NB4 (cell line): ENCODE measurements around the gene TRIM38.

Experiments used
- POLR2A ChIP-seq: IDR thresholded peaks from 2 replicates; pipeline ENCODE4 v1.6.1; 2011; ENCODE audit warnings: mild to moderate bottlenecking; ENCODE audit not compliant: insufficient read length; ENCODE audit errors: extremely low read depth
- TF ChIP-seq, protein P1 (sequence below): IDR thresholded peaks from one replicate; pipeline ENCODE4 v1.5.1; 2012; ENCODE audit warnings: low read depth, low read length

DNA sequence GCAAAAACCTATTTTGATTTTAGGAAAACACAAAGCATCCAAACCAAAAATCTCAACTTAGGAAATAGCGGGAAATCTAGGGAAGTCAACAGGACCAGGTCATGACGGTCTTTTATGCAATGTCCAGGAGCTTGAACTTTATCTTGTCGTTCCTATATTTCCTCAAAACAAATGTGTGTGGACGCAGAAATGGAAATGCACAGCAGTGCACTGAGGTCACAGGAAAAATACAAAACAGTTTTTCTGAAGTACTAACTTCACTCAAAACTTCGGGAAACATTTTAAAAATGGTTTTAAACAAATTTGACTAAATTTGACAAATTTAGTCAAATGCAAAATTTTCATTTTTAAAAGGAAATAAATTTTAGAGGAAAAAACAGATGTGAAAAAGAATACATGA lies 26.6 kb upstream of the TRIM38 start:
- TF ChIP-seq POLR2A, result no peak
- TF ChIP-seq, protein P1, sequence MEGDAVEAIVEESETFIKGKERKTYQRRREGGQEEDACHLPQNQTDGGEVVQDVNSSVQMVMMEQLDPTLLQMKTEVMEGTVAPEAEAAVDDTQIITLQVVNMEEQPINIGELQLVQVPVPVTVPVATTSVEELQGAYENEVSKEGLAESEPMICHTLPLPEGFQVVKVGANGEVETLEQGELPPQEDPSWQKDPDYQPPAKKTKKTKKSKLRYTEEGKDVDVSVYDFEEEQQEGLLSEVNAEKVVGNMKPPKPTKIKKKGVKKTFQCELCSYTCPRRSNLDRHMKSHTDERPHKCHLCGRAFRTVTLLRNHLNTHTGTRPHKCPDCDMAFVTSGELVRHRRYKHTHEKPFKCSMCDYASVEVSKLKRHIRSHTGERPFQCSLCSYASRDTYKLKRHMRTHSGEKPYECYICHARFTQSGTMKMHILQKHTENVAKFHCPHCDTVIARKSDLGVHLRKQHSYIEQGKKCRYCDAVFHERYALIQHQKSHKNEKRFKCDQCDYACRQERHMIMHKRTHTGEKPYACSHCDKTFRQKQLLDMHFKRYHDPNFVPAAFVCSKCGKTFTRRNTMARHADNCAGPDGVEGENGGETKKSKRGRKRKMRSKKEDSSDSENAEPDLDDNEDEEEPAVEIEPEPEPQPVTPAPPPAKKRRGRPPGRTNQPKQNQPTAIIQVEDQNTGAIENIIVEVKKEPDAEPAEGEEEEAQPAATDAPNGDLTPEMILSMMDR, result no peak
